IMR-90 (cell line): Measurements from ENCODE around the gene CLK3. TPM values are rescaled to one million over a fixed set of nuclear protein-coding genes. Genes with fewer than 3 reads are reported as not detected.

Source experiments
- ATAC-seq: fragments of 200-7000 bp; cut with Tn5 transposase; 2 replicates; pipeline ENCODE4 v1.9.1; 2020; ENCODE audit warnings: low read depth, mild to moderate bottlenecking, moderate library complexity
- BruUV-seq: library from RNA; stranded (reverse); fragments of 400-500 nt; replicated peaks from 2 replicates; lab custom pipeline; 2021; lab: Mats Ljungman, UMichigan
- CTCF ChIA-PET: fragments of 300-600 bp; formaldehyde crosslinking; extraction: SDS; loops from one replicate; lab custom pipeline; 2021; ENCODE audit warnings: antibody characterized with exemption; lab: Yijun Ruan, JAX
- POLR2A ChIA-PET: fragments of 300-600 bp; sonication (Branson Sonifier 250); formaldehyde crosslinking; loops from one replicate; lab custom pipeline; 2022; ENCODE audit warnings: antibody characterized with exemption; ENCODE audit not compliant: unreplicated experiment; lab: Charles Lee
- DNase-seq: peaks from one replicate; pipeline ENCODE4 v3.0.0; 2013
- H2AFZ ChIP-seq: replicated peaks from 2 replicates; pipeline ENCODE3; 2013; ENCODE audit warnings: low read length, mild to moderate bottlenecking; ENCODE audit not compliant: poor library complexity
- H2AK5ac ChIP-seq: 2 replicates; pipeline ENCODE4 v1.6.1; 2013; ENCODE audit warnings: low read depth, low read length, inconsistent platforms
- H2AK9ac ChIP-seq: replicated peaks from 2 replicates; pipeline ENCODE3; 2013; ENCODE audit warnings: mild to moderate bottlenecking, low read depth, low read length, moderate library complexity; ENCODE audit not compliant: poor library complexity
- H2BK120ac ChIP-seq: 2 replicates; pipeline ENCODE4 v1.6.1; 2013; ENCODE audit warnings: low read depth, low read length, inconsistent platforms
- H2BK15ac ChIP-seq: 3 replicates; pipeline ENCODE4 v1.6.1; 2013; ENCODE audit warnings: low read depth, low read length, inconsistent platforms
- H2BK20ac ChIP-seq: 2 replicates; pipeline ENCODE4 v1.6.1; 2013; ENCODE audit warnings: low read depth, mild to moderate bottlenecking, inconsistent platforms, low read length, moderate library complexity
- H2BK5ac ChIP-seq: 2 replicates; pipeline ENCODE4 v1.6.1; 2013; ENCODE audit warnings: mild to moderate bottlenecking, low read depth, low read length, inconsistent platforms; ENCODE audit not compliant: poor library complexity, severe bottlenecking
- H3K14ac ChIP-seq: replicated peaks from 2 replicates; pipeline ENCODE4 v1.6.1; 2013; ENCODE audit warnings: low read depth, low read length, inconsistent platforms
- H3K18ac ChIP-seq: 2 replicates; pipeline ENCODE4 v1.6.1; 2013; ENCODE audit warnings: low read depth, low read length, control low read depth
- H3K23ac ChIP-seq: 2 replicates; pipeline ENCODE4 v1.6.1; 2013; ENCODE audit warnings: low read depth, low read length, inconsistent platforms
- H3K27ac ChIP-seq: 2 replicates; pipeline ENCODE4 v1.5.1; 2013; ENCODE audit warnings: mild to moderate bottlenecking, control low read depth, low read length; ENCODE audit not compliant: insufficient read depth
- H3K27me3 ChIP-seq: 2 replicates; pipeline ENCODE4 v1.6.1; 2013; ENCODE audit warnings: low read length; ENCODE audit not compliant: control insufficient read depth, insufficient read depth
- H3K36me3 ChIP-seq: 2 replicates; pipeline ENCODE4 v1.6.1; 2013; ENCODE audit warnings: low read length, mixed read lengths; ENCODE audit not compliant: control insufficient read depth, insufficient read depth
- H3K4ac ChIP-seq: 2 replicates; pipeline ENCODE4 v1.6.1; 2013; ENCODE audit warnings: low read depth, low read length, inconsistent platforms
- H3K4me1 ChIP-seq: 2 replicates; pipeline ENCODE4 v1.6.1; 2013; ENCODE audit warnings: low read length, mixed read lengths; ENCODE audit not compliant: control insufficient read depth, insufficient read depth
- H3K4me2 ChIP-seq: 2 replicates; pipeline ENCODE4 v1.6.1; 2013; ENCODE audit warnings: low read depth, mild to moderate bottlenecking, control low read depth, low read length, moderate library complexity
- H3K4me3 ChIP-seq: 2 replicates; pipeline ENCODE4 v1.5.1; 2013; ENCODE audit warnings: low read depth, mild to moderate bottlenecking, control low read depth, low read length, moderate library complexity; ENCODE audit not compliant: insufficient read depth
- H3K56ac ChIP-seq: 2 replicates; pipeline ENCODE4 v1.6.1; 2013; ENCODE audit warnings: low read length, inconsistent platforms; ENCODE audit not compliant: insufficient read depth; ENCODE audit errors: extremely low read depth
- H3K79me1 ChIP-seq, 2 experiments: 2 replicates each; pipeline ENCODE4 v1.6.1; 2013; ENCODE audit warnings: low read length in 2 of 2, inconsistent platforms in 1 of 2, low read depth in 1 of 2
- H3K9ac ChIP-seq: 2 replicates; pipeline ENCODE4 v1.6.1; 2013; ENCODE audit warnings: low read depth, low read length, control low read depth
- H3K9me1 ChIP-seq: 2 replicates; pipeline ENCODE4 v1.6.1; 2013; ENCODE audit warnings: low read length, inconsistent platforms; ENCODE audit not compliant: insufficient read depth
- H3K9me3 ChIP-seq: 2 replicates; pipeline ENCODE4 v1.6.1; 2013; ENCODE audit warnings: low read length; ENCODE audit not compliant: control insufficient read depth, insufficient read depth
- H4K20me1 ChIP-seq: 2 replicates; pipeline ENCODE4 v1.6.1; 2013; ENCODE audit warnings: low read length, inconsistent platforms; ENCODE audit not compliant: insufficient read depth
- H4K5ac ChIP-seq: 2 replicates; pipeline ENCODE4 v1.6.1; 2013; ENCODE audit warnings: mild to moderate bottlenecking, low read depth, low read length, control low read depth
- H4K8ac ChIP-seq, 2 experiments: 2 replicates each; pipeline ENCODE4 v1.6.1; 2013; ENCODE audit warnings: low read depth in 2 of 2, low read length in 2 of 2, control low read depth in 1 of 2, inconsistent platforms in 1 of 2
- H4K91ac ChIP-seq: 2 replicates; pipeline ENCODE4 v1.6.1; 2013; ENCODE audit warnings: low read depth, low read length, inconsistent platforms; ENCODE audit not compliant: insufficient read depth
- BHLHE40 ChIP-seq: fragments of 150-350 bp; IDR thresholded peaks from 2 replicates; pipeline ENCODE4 v1.6.1; 2016; ENCODE audit warnings: mild to moderate bottlenecking, low read depth, low read length
- MAZ ChIP-seq: IDR thresholded peaks from 2 replicates; pipeline ENCODE4 v1.6.1; 2012; ENCODE audit warnings: low read depth, mild to moderate bottlenecking, low read length, improper control_type of control experiment, moderate library complexity, borderline replicate concordance
- RFX5 ChIP-seq: IDR thresholded peaks from 2 replicates; pipeline ENCODE4 v1.8.0; 2012; ENCODE audit warnings: low read depth, mild to moderate bottlenecking, low read length, moderate library complexity
- WGBS, 2 experiments: methylation state at CpG; one replicate each; pipeline versions ENCODE4 v1.1.5 to v1.1.7; 2013; ENCODE audit warnings: missing lambda C conversion rate in 2 of 2; ENCODE audit not compliant: insufficient read length in 1 of 2; ENCODE audit errors: extremely low coverage in 2 of 2; 5-methylcytosine and 5-hydroxymethylcytosine counted together
- dilution Hi-C: fragments of 300-500 bp; cut with HindIII; formaldehyde crosslinking; loops from one replicate; pipeline ENCODE4 v1.14.3; 2018; ENCODE audit warnings: low sequenced_read_pairs; ENCODE audit not compliant: unreplicated experiment
- in situ Hi-C: fragments of 300-500 bp; cut with MboI; formaldehyde crosslinking; loops from 3 replicates; pipeline ENCODE4 v1.14.3; 2019; ENCODE audit warnings: low sequenced_read_pairs, inconsistent platforms, mixed read lengths
- intact Hi-C: fragments of 100-400 bp; cut with micrococcal nuclease; formaldehyde crosslinking; loops from 2 replicates; pipeline ENCODE4 v1.10.0; 2022
- polyA plus RNA-seq, 3 experiments: library from polyadenylated mRNA; depleted of rRNA; stranded (reverse); fragments of >200 nt; gene quantifications; 2 replicates each; pipeline ENCODE4 v1.2.3, GENCODE V29; 2012; ENCODE audit warnings: low replicate concordance in 1 of 3
- total RNA-seq: library from RNA; depleted of rRNA; stranded (reverse); fragments of >200 nt; gene quantifications from 2 replicates; pipeline ENCODE4 v1.2.3, GENCODE V29; 2012

CLK3 gene
- total and polyA plus RNA-seq, 2 of the 4 experiments (the other 2 are of a cell fraction): 84.7 to 117 TPM

DNA sequence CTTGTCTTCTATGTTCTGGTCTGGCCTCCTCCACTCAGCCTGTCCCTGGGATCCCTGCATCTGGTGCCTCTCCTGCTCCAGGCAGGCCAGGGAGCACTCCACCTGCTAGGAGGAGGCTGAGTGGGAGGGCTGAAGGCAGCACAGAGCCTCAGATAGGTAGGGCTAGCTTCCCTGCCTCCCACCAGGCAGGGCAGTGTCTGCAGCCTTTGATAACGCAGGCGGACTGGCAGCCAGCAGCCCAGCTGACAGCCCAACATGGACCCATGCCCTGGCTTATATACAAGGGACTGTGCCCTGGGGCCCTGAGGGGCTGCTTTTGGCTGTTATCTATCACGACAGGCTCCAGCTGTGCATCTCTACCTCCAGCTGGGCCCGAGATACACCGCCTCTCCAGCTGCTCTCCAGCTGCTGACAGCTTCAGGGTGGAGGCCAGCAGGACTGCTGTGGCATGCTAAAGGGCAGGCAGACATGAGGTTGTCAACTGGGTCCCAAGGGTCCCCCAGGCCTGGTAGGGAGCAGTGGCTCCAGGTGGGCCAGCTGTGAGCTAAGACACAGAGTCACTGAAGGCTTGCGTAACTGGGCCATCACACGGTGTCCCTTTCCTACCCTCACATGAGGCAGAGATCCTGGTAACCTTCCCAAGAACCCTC is 5.2 kb upstream of the CLK3 start:
- intact Hi-C loops: no loop called here
- Histone ChIP-seq H4K8ac (no peak overlapping the region), H3K27ac (no peak overlapping the region), H4K91ac (no peak overlapping the region), H4K20me1 (no peaks in the 10 kb centered on the region), H2AK9ac (no peak overlapping the region), H3K9ac (no peak overlapping the region), H3K9me3 (no peaks in the 10 kb centered on the region), H3K27me3 (peaks cover 6% of the 10 kb centered on the region; the same call in 1 of the 2 replicates), H3K79me1 (no peaks in the 10 kb centered on the region), H3K9me1 (no peaks in the 10 kb centered on the region), H3K4ac (no peak overlapping the region), H2BK15ac (no peak overlapping the region), H3K14ac (no peak overlapping the region), H2AK5ac (no peak overlapping the region), H3K36me3 (no peaks in the 10 kb centered on the region), H2BK120ac (no peak overlapping the region), H3K4me3 (no peak overlapping the region), H2BK20ac (no peak overlapping the region), H4K5ac (no peak overlapping the region), H3K4me2 (no peak overlapping the region), H2AFZ (no peak overlapping the region), H2BK5ac (no peak overlapping the region), H3K23ac (no peak overlapping the region), H3K18ac (no peak overlapping the region), H3K56ac (no peak overlapping the region), H3K4me1 (peaks cover 2% of the 10 kb centered on the region; the same call in 1 of the 2 replicates)
- 27% methylated on average over 5 of the region's 7 CpGs; no CpG with 5 or more reads in 1 of the 2 experiments for WGBS, 2 experiments
- CTCF ChIA-PET: no interaction called here
- POLR2A ChIA-PET: no interaction called here
- dilution Hi-C loops: no loop called here
- in situ Hi-C loops: no loop called here
- BruUV-seq: no TSS peak
- no peak for DNase-seq
- no peak for ATAC-seq
- TF ChIP-seq RFX5 (no peak), BHLHE40 (no peak), MAZ (no peak)
